ENCODE measurements around the gene NAP1L4. TPM values are rescaled to one million over a fixed set of nuclear protein-coding genes. Genes with fewer than 3 reads are reported as not detected.

The NAP1L4 gene
- total RNA-seq, 1 donor from 2014 or later: 148 TPM

DNA sequence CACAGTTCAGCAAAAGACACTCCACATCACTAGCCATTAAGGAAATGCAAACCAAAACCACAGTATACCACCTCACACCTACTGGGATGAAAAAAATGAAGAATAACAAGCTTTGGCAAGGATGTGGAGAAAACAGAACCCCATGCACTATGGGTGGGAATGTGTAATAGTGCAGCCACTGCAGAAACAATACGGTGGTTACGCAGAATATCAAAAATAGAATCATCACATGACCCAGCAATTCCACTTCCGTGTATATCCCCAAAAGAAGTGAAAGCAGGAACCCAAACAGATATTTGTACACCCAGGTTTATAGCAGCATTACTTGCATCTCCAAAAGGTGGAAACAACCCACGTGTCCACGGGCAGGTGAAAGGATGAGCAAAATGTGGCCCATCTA is 44.3 kb upstream of the NAP1L4 start:
- TF ChIP-seq, protein P1, sequence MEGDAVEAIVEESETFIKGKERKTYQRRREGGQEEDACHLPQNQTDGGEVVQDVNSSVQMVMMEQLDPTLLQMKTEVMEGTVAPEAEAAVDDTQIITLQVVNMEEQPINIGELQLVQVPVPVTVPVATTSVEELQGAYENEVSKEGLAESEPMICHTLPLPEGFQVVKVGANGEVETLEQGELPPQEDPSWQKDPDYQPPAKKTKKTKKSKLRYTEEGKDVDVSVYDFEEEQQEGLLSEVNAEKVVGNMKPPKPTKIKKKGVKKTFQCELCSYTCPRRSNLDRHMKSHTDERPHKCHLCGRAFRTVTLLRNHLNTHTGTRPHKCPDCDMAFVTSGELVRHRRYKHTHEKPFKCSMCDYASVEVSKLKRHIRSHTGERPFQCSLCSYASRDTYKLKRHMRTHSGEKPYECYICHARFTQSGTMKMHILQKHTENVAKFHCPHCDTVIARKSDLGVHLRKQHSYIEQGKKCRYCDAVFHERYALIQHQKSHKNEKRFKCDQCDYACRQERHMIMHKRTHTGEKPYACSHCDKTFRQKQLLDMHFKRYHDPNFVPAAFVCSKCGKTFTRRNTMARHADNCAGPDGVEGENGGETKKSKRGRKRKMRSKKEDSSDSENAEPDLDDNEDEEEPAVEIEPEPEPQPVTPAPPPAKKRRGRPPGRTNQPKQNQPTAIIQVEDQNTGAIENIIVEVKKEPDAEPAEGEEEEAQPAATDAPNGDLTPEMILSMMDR (IDR thresholded peaks at IDR 0.05): no peak
- Mint-ChIP-seq H3K27ac (ENCODE audit: unreplicated experiment) (no peak overlapping the region), H3K9me3 (ENCODE audit: unreplicated experiment) (no peaks in the 10 kb centered on the region), H3K36me3 (ENCODE audit: unreplicated experiment) (peaks cover 53% of the 10 kb centered on the region), H3K27me3 (ENCODE audit: unreplicated experiment) (no peaks in the 10 kb centered on the region), H3K4me1 (ENCODE audit: unreplicated experiment) (peaks cover 6% of the 10 kb centered on the region), H3K4me3 (ENCODE audit: unreplicated experiment) (no peak overlapping the region)
- no peak for DNase-seq (ENCODE audit: extremely low spot score, unreplicated experiment)

DNA sequence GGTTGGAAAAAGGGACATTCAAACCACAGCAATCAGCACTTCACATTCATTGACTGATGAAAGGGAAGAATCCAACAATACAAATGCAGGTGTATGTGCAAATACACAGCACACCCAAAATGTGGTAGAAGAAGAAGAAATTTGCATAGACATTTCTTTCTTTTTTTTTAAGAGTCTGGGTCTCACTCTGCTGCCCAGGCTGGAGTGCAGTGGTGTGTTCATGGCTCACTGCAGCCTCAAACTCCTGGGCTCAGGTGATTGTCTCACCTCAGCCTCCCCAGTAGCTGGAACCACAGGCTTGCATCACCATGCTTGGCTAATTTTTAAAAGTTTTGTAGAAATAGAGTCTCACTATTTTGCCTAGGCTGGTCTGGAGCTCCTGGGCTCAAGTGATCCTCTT is 43.2 kb upstream of the NAP1L4 start:
- peaks cover 3% of the 10 kb centered on the region for H3K4me1 Mint-ChIP-seq (ENCODE audit: unreplicated experiment)
- no peak overlapping the region for H3K4me3 Mint-ChIP-seq (ENCODE audit: unreplicated experiment)
- TF ChIP-seq, protein P1 (IDR thresholded peaks at IDR 0.05): no peak
- H3K27me3 Mint-ChIP-seq (ENCODE audit: unreplicated experiment): no peaks in the 10 kb centered on the region
- H3K9me3 Mint-ChIP-seq (ENCODE audit: unreplicated experiment): no peaks in the 10 kb centered on the region
- H3K27ac Mint-ChIP-seq (ENCODE audit: unreplicated experiment): no peak overlapping the region
- no peak for DNase-seq (ENCODE audit: extremely low spot score, unreplicated experiment)
- H3K36me3 Mint-ChIP-seq (ENCODE audit: unreplicated experiment): peaks cover 54% of the 10 kb centered on the region

DNA sequence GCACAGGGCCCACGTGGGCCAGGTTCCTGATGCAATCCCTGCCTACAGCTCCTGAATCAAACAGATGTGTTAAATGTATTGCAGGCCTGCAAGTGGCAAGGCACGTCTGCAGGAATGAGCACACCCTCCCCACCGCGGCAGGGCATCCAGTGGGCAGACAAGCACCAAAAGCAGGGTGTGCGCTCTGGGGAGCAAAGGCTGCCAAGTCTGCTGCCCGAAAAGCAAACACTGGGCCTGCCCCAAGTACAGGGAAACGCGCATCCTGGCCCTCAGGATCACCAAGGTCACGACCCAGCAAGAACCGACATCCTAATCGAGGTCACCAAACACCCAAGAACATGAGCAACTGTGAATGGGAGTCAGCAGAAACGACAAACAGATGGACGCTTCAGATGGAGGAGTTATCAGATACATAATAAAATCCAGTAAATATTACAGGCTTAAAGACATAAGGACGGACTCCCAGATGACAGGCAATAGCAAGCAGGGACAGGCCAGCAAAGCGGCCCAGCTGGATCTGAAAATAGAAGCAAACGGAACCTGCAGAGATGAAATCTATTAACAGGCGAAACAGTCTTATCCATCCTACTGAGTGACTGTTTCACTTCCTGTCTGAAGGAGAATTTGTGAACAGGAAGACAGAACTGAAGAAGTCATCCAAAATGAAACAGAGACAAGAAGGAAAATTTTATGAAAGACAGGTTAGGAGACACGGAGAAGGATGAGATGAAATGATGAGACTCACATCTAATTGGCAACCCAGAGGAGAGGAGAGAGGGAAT is 38.4 kb upstream of the NAP1L4 start:
- no peak for DNase-seq (ENCODE audit: extremely low spot score, unreplicated experiment)
- Mint-ChIP-seq H3K27ac (ENCODE audit: unreplicated experiment) (no peak overlapping the region), H3K9me3 (ENCODE audit: unreplicated experiment) (no peaks in the 10 kb centered on the region), H3K27me3 (ENCODE audit: unreplicated experiment) (no peaks in the 10 kb centered on the region), H3K4me1 (ENCODE audit: unreplicated experiment) (no peaks in the 10 kb centered on the region), H3K36me3 (ENCODE audit: unreplicated experiment) (peaks cover 54% of the 10 kb centered on the region), H3K4me3 (ENCODE audit: unreplicated experiment) (no peak overlapping the region)
- TF ChIP-seq, protein P1 (IDR thresholded peaks at IDR 0.05): no peak

DNA sequence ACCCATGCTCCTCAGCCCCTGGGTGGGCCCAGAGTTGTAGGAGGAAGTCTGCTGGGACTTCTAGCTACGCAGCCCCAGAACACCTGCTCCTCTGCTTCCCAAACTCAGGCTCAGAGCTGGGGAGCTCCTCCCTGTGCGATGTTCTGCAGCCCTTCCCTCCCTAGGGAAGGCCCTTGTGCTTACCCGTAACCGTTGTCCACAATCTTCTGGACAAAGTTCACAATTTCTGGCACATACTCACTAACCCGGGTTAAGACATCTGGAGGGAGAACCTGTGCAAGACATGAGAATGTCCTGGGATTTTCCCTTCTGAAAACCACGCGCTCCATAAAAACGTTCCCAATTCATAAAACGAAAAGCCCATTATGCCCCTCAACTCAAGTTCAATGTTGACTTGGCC is 36.7 kb upstream of the NAP1L4 start:
- Mint-ChIP-seq H3K4me1 (ENCODE audit: unreplicated experiment) (peaks cover 2% of the 10 kb centered on the region), H3K36me3 (ENCODE audit: unreplicated experiment) (peaks cover 52% of the 10 kb centered on the region), H3K9me3 (ENCODE audit: unreplicated experiment) (no peaks in the 10 kb centered on the region), H3K27ac (ENCODE audit: unreplicated experiment) (no peak overlapping the region), H3K27me3 (ENCODE audit: unreplicated experiment) (no peaks in the 10 kb centered on the region), H3K4me3 (ENCODE audit: unreplicated experiment) (no peak overlapping the region)
- DNase-seq (ENCODE audit: extremely low spot score, unreplicated experiment): no peak
- TF ChIP-seq, protein P1 (IDR thresholded peaks at IDR 0.05): no peak

DNA sequence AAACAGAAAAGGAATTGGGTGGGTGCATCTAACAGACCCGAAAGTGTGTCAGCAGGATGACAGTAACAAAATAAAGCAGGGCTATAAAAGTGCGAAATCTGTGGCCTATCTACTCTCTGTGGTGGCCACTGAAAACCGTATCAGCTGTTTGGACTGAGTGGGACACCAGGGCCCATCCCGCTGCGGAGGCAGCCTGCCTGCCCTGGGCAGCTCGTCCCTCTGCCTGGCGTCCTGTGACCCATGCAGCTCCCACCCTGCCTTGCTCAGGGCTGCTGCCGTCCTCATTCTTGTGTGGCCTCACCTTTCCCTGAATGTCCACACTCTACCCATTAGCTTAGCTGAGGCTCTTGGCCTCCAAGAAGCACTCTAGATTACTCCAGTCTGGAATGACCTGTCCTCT is 34.7 kb upstream of the NAP1L4 start:
- peaks cover 22% of the 10 kb centered on the region for H3K4me1 Mint-ChIP-seq (ENCODE audit: unreplicated experiment)
- no peaks in the 10 kb centered on the region for H3K9me3 Mint-ChIP-seq (ENCODE audit: unreplicated experiment)
- DNase-seq (ENCODE audit: extremely low spot score, unreplicated experiment): no peak
- H3K27ac Mint-ChIP-seq (ENCODE audit: unreplicated experiment): no peak overlapping the region
- no peaks in the 10 kb centered on the region for H3K27me3 Mint-ChIP-seq (ENCODE audit: unreplicated experiment)
- TF ChIP-seq, protein P1 (IDR thresholded peaks at IDR 0.05): no peak
- peaks cover 47% of the 10 kb centered on the region for H3K36me3 Mint-ChIP-seq (ENCODE audit: unreplicated experiment)
- H3K4me3 Mint-ChIP-seq (ENCODE audit: unreplicated experiment): no peak overlapping the region
